IMR-90 (cell line): ENCODE data around the gene SMC6. TPM values are rescaled to one million over a fixed set of nuclear protein-coding genes. Genes with fewer than 3 reads are reported as not detected.
A peak's percentile ranks its signal among the peaks of the same experiment; 100 is the strongest.

Source experiments
- CEBPB ChIP-seq: IDR thresholded peaks from 2 replicates; pipeline ENCODE4 v1.6.1; 2012; ENCODE audit warnings: low read depth, low read length, improper control_type of control experiment
- CHD1 ChIP-seq: IDR thresholded peaks from 2 replicates; pipeline ENCODE4 v1.6.1; 2012; ENCODE audit warnings: low read depth, low read length, improper control_type of control experiment
- ELK1 ChIP-seq: fragments of 150-350 bp; IDR thresholded peaks from 2 replicates; pipeline ENCODE4 v1.6.1; 2016; ENCODE audit warnings: low read depth, mild to moderate bottlenecking, low read length, moderate library complexity, borderline replicate concordance
- FOS ChIP-seq: fragments of 150-350 bp; IDR thresholded peaks from 2 replicates; pipeline ENCODE4 v1.6.1; 2016; ENCODE audit warnings: low read depth, low read length
- MAFK ChIP-seq: IDR thresholded peaks from 2 replicates; pipeline ENCODE4 v1.6.1; 2012; ENCODE audit warnings: low read depth, low read length, improper control_type of control experiment
- MAZ ChIP-seq: IDR thresholded peaks from 2 replicates; pipeline ENCODE4 v1.6.1; 2012; ENCODE audit warnings: low read depth, mild to moderate bottlenecking, low read length, improper control_type of control experiment, moderate library complexity, borderline replicate concordance
- POLR2A ChIP-seq: IDR thresholded peaks from 2 replicates; pipeline ENCODE4 v1.6.1; 2012; ENCODE audit warnings: mild to moderate bottlenecking, low read depth, low read length
- RCOR1 ChIP-seq: IDR thresholded peaks from 2 replicates; pipeline ENCODE4 v1.6.1; 2012; ENCODE audit warnings: mild to moderate bottlenecking, low read length, improper control_type of control experiment; ENCODE audit not compliant: insufficient replicate concordance
- SMC3 ChIP-seq: fragments of 150-350 bp; IDR thresholded peaks from 2 replicates; pipeline ENCODE4 v1.6.1; 2016; ENCODE audit warnings: low read depth, mild to moderate bottlenecking, antibody characterized with exemption, low read length, moderate library complexity
- polyA plus RNA-seq, 3 experiments: library from polyadenylated mRNA; depleted of rRNA; stranded (reverse); fragments of >200 nt; gene quantifications; 2 replicates each; pipeline ENCODE4 v1.2.3, GENCODE V29; 2012; ENCODE audit warnings: low replicate concordance in 1 of 3
- total RNA-seq: library from RNA; depleted of rRNA; stranded (reverse); fragments of >200 nt; gene quantifications from 2 replicates; pipeline ENCODE4 v1.2.3, GENCODE V29; 2012

The SMC6 gene
- total and polyA plus RNA-seq, 2 of the 4 experiments (the other 2 are of a cell fraction), result 6.5 to 10.4 TPM

DNA sequence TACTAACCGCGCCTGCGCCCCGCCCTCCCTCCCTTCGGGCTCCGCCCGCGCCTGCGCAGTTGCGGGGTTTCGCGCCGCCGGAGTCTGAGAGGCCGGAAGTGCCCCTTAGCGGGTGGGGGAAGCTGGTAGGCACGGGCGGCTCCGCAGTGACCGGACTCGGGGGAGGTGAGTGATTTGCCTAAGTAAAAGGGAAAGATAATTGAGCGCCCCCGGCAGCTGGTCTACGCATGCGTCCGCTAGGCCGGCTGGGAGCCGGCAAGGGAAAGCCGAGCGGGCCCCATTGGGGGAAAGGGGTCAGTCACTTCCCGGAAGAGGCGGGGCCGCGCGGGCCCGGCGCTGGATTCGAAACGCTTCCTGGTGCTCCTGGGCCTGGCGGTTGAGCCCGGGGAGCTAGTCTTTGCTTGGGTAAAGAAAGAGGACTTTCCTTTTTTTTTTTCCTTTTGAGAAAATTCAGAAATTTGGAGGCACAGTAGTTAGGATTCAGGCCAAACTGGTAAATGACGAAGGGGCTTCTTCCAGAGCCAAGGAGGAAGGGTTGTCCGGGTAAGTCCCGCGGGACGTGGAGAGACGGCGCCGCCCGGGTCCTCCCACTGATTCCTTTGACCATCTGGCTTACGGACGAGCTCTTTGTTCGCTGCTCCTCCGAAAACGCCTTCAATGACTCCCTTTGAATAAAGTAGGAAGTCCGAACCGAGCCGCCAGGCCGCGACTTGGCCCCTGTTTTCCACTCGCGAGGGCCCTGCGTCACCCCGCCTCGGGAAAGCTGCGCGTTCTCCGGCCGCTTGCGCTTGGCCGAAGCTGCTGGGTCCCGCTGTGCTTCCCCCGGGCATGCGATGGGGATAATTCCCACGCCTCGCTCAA is at the start of gene SMC6, which contains the start of gene GEN1 (continued):
- TF ChIP-seq MAZ, result peak; percentile 73
- no peak for TF ChIP-seq SMC3
- TF ChIP-seq POLR2A, result peak; percentile 54
- no peak for TF ChIP-seq CHD1
- TF ChIP-seq RCOR1, result no peak
- no peak for TF ChIP-seq MAFK
- no peak for TF ChIP-seq FOS
- TF ChIP-seq CEBPB, result no peak
- no peak for TF ChIP-seq ELK1
